SKM-1 (cell line): Measurements from ENCODE around the gene CELA3B.
"Not testable (repeated sequence)": the region's sequence is repeated elsewhere in the genome, so short reads cannot be mapped to it uniquely, and the experiment has no call there.

Source experiments
- DNase-seq: peaks from one replicate; lab custom pipeline; 2025; ENCODE audit not compliant: unreplicated experiment; lab: John Stamatoyannopoulos, UW

The CELA3B gene

DNA sequence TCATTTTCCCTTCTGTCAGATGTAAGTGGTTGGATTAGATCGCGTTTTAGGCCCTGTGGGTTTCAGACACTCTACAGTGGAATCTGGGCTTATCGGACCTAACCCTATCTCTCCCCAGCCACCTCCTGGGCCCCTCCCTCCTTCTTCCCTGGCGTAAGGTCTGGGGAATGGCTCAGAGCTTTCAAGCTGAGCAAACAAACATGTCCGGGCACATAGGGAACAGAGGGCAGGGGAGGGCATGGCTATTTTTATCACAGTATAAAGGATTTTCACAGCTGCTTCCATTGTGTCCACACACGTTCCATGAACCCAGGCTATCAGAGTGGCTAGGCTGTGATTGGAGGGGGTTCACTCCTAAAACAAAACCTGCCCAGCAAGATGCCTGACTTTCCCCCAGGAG is 2.1 kb upstream of the CELA3B start:
- DNase-seq = not testable (repeated sequence)

DNA sequence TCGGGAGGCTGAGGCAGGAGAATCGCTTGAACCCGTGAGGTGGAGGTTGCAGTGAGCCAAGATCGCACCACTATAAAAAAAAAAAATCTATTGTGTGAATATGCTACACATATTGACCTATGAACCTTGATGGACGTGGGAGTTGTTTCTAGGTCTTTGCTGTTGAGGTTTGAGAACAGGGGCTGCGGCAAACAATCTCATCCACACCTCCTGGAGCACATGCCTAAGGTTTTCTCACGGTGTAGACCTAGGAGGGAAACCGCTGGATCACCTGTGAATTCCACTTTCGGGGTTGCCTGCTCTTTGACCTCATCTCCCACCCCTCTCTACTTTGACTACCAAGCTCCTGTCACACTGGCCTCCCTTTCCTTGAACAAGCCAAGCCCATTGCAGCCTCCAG is 1.5 kb upstream of the CELA3B start:
- DNase-seq = not testable (repeated sequence)

DNA sequence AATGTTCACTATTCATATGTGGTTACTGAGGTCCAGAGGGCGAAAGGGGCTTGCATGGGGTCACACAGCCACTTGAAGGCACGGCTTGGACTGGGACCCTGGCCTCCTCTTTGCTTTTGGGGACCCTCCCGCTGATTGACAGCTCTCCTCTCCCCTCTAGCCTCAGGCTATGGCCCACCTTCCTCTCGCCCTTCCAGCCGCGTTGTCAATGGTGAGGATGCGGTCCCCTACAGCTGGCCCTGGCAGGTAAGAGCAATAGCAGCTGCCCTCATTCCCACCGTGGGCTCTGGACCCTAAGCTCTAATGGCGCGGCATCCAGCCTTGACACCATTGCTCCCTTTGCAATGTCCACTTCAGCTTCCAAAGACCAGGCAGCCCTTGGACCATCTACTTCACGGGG is 1.4 kb downstream of the CELA3B start:
- not testable (repeated sequence) for DNase-seq

DNA sequence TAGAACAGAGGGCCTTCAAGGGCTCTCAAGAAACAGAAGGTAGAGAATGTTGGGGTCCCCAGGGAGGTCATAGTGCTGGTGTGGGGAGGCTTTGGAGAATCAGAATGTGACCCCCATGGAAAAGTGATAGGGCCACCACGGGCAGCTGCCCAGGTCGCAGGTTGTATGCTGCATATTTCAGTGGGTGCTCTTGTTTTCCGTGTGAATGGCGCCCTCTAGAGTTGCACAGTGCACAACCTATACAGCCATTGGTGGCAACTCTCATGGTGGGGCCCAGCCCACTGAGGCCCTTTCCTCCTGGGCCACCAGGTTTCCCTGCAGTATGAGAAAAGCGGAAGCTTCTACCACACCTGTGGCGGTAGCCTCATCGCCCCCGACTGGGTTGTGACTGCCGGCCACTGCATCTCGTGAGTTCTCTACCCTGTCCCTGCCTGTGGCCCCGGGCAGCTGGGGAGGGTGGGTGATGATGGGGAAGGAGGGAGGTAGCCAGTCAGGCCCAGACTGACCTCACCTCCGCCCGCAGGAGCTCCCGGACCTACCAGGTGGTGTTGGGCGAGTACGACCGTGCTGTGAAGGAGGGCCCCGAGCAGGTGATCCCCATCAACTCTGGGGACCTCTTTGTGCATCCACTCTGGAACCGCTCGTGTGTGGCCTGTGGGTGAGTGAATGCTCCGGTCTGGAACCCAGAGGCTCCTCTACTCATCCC is 3.8 kb downstream of the CELA3B start:
- DNase-seq = not testable (repeated sequence)

DNA sequence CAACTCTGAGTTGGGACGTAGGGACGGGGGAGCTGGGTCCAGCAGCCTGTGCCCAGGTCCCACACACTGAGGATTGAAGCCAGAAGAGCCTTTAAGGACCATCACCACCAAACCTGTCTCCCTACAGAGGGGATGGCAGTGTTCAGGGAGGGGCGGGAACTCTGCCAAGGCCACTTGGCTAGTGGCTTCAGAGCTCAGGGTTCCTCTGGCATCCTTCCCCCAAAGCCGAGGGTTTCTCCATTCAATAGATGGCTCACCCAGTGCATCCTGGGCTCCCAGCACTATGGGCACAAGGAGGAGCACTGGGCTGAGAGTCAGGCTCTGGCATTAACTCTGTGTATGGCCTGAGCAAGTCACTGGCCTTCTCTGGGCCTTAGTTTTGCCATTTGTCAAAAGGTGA is 4.4 kb downstream of the CELA3B start:
- DNase-seq = not testable (repeated sequence)

DNA sequence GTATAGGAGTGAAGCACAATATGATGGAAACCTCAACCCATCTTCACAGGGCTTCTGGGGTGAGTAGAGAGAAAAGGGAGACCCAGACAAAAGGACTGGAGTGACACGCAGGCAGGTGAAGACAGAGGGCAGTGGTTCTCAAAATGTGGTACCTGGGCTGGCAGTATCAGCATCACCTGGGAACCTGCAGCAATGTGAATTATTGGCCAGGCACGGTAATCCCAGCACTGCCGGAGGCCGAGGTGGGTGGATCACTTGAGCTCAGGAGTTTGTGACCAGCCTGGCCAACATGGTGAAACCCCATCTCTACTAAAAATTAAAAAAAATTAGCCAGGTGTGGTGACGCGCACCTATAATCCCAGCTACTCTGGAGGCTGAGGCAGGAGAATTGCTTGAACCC is 5.3 kb downstream of the CELA3B start:
- not testable (repeated sequence) for DNase-seq

DNA sequence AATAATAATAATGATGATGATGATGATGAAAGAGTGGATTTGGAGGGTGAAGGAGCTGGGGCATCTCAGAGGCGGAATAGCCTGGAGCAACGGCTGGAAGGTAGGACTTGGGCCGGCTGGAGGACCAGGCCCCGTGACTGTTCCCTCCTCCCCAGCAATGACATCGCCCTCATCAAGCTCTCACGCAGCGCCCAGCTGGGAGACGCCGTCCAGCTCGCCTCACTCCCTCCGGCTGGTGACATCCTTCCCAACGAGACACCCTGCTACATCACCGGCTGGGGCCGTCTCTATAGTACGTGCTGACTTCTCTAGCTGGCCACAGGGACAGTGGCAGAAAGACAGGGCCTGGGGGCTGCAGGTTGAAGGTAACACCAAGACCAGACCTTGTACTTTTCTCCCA is 6.7 kb downstream of the CELA3B start:
- not testable (repeated sequence) for DNase-seq

DNA sequence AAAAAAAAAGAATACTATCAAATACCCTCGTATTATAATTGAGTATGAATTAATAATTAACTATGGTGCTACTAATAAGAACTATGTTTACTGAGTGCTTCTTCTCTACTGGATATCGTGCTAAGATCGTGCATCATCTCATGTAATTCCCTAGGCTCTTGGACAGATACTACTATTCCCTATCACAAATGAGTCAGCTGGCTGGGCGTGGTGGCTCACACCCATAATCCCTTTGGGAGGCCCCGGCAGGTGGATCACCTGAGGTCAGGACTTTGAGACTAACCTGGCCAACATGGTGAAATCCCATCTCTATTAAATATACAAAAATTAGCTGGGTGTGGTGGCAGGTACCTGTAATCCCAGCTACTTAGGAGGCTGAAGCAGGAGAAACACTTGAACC is 9.1 kb downstream of the CELA3B start:
- DNase-seq = not testable (repeated sequence)

DNA sequence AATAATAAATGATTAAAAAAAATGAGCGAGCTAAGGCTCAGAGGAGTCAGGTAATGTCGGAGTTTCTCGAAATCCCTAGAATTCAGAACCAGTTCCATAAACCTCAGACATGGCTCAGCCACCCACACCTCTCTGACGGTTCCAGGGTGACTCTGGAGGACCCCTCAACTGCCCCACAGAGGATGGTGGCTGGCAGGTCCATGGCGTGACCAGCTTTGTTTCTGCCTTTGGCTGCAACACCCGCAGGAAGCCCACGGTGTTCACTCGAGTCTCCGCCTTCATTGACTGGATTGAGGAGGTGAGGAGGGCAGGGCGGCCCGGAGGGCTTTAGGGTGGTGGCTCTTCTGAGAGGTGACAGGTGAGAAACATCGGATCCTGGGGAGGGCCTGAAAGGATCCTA is 9.6 kb downstream of the CELA3B start:
- not testable (repeated sequence) for DNase-seq

DNA sequence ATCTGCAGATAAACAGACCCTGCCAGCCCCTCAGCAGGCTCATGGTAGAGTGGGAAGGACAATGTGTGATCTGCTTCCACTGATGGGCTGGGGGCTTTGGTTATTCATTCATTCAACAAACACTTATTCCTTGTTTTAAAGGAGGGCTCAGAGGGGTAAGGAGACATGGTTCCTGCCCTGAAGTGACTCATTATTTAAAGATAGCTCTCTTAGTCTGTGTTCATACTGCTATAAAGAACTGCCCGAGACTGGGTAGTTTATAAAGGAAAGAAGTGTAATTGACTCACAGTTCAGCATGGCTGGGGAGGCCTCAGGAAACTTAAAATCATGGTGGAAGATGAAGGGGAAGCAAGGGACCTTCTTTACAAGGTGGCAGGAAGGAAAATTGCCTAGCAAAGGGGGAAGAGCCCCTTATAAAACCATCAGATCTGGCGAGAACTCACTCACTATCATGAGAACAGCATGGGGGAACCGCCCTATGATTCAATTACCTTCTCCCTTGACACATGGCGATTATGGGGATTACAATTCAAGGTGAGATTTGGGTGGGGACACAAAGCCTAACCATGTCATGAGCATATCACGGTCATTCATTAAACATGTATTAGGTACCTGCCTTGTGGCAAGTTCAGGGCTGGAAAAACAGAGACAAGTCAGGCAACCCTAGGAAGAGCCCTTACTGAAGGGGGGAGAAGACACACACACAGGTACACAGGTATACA is 13.0 kb downstream of the CELA3B start:
- not testable (repeated sequence) for DNase-seq

DNA sequence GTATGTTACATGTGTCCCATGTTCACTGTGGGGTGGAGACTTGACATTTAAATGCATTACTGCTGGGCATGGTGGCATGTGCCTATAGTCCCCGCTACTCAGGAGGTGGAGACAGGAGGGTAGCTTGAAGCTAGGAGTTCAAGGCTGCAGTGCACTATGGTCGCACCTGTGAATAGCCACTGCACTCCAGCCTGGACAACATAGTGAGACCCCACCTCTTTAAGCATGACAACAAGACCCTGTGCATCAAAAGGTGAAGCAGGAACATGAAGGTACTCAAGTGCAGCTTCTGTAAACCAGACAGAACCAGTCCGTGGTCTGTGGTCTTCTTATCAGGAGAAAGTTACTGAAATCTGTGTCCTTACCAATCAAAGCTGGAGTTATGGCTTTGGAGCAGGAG is 15.4 kb downstream of the CELA3B start:
- DNase-seq = not testable (repeated sequence)

DNA sequence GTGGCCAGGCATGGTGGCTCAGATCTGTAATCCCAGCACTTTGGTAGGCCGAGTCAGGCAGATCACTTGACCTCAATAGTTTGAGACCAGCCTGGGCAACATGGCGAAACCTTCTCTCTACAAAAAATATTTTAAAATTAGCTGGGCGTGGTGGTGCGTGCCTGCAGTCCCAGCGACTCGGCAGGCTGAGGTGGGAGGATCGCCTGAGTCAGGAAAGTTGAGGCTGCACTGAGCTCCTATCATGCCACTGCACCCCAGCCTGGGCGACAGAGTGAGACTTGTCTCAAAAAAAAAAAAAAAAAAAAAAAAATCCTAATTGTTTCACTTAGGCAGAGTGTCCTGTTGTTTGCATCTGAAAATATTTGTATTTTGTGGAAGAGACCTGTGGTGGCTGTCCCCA is 17.9 kb downstream of the CELA3B start:
- not testable (repeated sequence) for DNase-seq

DNA sequence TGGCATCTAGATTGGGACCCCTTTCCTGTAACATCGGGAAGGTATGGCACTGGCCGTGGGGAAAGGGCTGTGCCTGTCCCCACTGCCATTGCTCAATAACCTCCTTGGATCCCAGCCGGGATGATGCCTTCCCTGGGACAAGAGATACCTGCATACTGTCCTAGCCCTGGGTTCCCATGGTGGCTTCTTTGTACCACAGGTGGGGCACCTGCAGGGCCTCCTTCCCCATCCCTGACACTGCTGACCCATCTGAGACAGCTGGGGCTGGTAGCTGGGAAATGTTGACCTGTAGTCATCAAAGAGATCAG is 19.8 kb downstream of the CELA3B start:
- DNase-seq = not testable (repeated sequence)

DNA sequence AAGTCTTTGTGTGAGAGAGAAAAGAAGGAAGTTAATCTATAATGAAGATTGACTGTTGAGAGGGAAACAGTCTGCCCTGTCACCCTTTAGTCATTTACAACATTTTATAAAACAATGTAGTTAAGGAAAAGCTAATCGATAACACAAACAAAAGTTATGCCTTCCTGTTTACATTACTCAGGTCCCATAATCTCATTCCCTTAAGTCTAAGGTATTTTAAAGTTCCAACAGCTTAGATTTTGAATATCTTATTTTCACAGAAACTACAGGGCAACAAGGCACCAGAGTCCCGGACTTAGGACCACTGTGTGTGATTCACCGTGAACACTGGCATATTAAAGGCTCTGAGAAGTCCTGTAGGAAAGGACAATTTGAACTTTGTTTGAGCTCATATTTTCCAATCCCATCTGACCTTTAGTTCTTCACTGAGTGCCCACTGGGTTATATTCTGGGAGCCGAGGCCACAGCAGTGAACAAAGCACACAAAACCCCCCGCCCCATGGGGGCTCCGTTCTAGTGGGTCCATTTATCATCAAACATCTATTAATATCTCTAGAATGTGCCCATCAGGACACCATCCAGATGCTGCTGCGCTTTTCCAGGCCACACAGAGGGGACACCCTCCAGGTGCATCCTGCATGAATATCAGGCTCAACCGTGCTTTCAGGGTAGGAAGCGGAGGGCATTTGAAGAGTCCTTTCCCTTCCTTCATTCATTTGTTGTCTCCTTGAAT is 21.2 kb downstream of the CELA3B start:
- not testable (repeated sequence) for DNase-seq

DNA sequence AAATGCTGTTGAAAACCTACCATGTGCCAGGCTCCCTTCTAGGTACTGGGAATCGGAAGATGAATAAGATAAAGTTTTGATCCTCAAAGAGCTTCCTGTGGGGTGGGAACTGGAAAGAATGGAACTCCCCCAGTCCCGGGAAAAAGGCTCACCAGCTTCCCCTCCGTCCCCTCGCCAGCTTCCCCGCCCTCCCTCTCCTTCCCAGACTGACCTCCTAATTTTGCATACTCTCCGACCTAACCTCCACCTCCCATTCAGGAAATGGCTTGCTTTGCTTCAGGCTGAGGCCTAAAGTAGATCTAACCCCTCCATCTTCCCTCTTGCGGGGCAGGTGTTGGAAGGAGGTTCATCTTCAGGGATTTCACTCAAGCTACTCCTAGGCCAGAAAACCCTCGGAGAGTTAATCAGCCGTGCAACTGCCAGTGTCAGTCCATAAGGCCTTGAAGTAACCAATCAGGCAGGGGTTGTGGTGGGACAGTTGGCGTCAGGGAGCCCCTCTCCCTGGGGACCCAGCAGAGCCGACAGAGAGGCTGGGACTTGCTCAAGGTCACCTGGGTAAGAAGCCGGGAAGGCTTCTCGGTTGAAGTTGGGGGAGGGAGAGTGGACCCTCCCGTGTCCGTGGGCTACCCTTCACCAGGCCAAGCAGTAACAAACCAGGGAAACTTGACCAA is 21.9 kb downstream of the CELA3B start:
- not testable (repeated sequence) for DNase-seq

DNA sequence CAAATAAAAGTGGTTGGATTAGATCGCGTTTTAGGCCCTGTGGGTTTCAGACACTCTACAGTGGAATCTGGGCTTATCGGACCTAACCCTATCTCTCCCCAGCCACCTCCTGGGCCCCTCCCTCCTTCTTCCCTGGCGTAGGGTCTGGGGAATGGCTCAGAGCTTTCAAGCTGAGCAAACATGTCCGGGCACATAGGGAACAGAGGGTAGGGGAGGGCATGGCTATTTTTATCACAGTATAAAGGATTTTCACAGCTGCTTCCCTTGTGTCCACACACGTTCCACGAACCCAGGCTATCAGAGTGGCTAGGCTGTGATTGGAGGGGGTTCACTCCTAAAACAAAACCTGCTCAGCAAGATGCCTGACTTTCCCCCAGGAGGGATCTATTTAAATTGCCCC is 22.8 kb downstream of the CELA3B start:
- DNase-seq = not testable (repeated sequence)

DNA sequence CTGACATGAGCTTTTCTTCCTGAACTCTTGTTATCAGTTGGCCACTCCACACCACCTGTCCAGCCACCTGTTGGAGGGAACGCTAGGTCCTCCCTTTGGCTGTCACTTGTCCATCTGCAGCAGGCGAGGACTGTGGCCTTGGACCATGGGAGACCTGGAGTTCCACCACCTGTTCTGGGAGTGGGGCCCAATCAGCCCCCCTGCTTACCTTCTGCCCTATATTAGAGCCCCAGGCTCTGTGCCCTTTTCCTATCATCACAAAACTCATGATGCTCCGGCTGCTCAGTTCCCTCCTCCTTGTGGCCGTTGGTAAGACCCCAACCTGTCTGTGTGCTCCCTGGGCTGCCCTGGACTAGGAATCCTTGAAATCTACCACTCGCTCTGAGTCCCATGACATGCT is 24.6 kb downstream of the CELA3B start, which contains the start of gene CELA3A:
Gene CELA3A, plus strand, starts transcription at position 249 of the 400 bp plus-strand sequence. Its CDS starts 18 bp downstream, at position 267.
- no peak for DNase-seq

DNA sequence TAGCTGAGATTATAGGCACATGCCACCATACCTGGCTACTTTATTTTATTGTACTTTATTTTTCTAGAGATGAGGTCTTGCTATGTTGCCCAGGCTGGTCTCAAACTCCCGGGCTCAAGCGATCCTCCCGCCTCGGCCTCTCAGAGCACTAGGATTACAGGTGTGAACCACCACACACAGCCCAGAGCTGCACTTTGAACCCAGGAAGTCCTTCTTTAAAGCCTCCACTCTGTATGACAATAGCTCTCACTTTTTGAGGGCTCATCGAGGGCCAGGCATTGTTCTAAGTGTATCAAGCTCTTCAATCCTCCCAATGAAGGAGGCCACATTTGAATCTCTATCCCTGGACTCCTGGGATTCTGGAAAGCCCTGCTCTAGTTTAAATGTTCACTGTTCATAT is 25.6 kb downstream of the CELA3B start:
- not testable (repeated sequence) for DNase-seq

DNA sequence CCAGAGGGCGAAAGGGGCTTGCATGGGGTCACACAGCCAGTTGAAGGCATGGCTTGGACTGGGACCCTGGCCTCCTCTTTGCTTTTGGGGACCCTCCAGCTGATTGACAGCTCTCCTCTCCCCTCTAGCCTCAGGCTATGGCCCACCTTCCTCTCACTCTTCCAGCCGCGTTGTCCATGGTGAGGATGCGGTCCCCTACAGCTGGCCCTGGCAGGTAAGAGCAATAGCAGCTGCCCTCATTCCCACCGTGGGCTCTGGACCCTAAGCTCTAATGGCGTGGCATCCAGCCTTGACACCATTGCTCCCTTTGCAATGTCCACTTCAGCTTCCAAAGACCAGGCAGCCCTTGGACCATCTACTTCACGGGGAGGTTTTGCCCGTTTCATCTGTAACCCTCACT is 26.1 kb downstream of the CELA3B start:
- DNase-seq = not testable (repeated sequence)

DNA sequence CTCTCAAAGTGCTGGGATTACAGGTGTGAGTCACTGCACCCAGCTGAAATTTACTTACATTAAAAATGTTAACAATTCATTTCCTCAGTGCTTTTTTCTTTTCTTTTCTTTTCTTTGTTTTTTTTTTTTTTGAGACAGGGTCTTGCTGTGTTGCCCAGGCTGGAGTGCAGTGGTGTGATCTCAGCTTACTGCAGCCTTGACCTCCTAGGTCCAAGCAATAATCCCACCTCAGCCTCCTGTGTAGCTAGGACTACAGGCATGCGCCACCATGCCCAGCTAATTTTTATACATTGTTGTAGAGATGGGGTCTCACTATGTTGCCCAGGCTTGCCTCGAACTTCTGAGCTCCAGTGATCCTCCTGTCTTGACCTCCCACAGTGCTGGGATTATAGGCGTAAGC is 27.1 kb downstream of the CELA3B start:
- DNase-seq = not testable (repeated sequence)
